ENCODE data around the gene MYCBPAP. TPM values are rescaled to one million over a fixed set of nuclear protein-coding genes. Genes with fewer than 3 reads are reported as not detected.

MYCBPAP gene
- total RNA-seq, 2 donors from 2014 or later, result 0.56 to 2.8 TPM

DNA sequence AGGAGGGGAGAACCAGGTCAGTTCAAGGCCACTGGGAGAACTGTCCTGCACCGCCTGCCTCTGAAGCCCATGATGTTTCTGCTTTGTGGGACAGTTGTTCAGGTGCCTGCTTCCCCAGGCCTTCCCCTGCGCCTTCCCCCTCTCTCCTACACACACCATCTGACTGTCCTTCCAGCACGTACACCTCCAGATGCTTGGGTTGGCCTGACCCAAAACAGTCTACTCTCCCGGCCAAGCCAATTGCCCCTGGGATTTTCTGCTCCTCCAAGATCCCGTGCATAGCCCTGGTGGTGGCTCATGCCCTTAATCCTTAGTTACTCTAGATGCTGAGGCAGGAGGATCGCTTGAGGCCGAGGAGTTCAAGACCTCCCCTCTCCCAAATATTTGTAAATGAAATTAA, 30.3 kb upstream of the MYCBPAP start:
- H3K4me1 ChIP-seq, result peaks cover 7% of the 10 kb centered on the region
- H3K27ac ChIP-seq, result peak overlapping the region; percentile 89
- H3K9me3 ChIP-seq, result no peaks in the 10 kb centered on the region
- H3K27me3 ChIP-seq, result no peaks in the 10 kb centered on the region
- TF ChIP-seq, protein P1, sequence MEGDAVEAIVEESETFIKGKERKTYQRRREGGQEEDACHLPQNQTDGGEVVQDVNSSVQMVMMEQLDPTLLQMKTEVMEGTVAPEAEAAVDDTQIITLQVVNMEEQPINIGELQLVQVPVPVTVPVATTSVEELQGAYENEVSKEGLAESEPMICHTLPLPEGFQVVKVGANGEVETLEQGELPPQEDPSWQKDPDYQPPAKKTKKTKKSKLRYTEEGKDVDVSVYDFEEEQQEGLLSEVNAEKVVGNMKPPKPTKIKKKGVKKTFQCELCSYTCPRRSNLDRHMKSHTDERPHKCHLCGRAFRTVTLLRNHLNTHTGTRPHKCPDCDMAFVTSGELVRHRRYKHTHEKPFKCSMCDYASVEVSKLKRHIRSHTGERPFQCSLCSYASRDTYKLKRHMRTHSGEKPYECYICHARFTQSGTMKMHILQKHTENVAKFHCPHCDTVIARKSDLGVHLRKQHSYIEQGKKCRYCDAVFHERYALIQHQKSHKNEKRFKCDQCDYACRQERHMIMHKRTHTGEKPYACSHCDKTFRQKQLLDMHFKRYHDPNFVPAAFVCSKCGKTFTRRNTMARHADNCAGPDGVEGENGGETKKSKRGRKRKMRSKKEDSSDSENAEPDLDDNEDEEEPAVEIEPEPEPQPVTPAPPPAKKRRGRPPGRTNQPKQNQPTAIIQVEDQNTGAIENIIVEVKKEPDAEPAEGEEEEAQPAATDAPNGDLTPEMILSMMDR (IDR thresholded peaks at IDR 0.05), result no peak
- no peak overlapping the region for H3K4me3 ChIP-seq
- H3K9ac ChIP-seq (ENCODE audit: low read depth in 2 of 2, low read length in 2 of 2), result peak overlapping the region; percentile 79 to 81
- no peak for DNase-seq
- H3K36me3 ChIP-seq, result no peaks in the 10 kb centered on the region
- intact Hi-C loops (cut with DNase I), result loop anchor here (2.0 kb wide), 1 partner anchor 115 kb away; no protein-coding TSS in a partner anchor

DNA sequence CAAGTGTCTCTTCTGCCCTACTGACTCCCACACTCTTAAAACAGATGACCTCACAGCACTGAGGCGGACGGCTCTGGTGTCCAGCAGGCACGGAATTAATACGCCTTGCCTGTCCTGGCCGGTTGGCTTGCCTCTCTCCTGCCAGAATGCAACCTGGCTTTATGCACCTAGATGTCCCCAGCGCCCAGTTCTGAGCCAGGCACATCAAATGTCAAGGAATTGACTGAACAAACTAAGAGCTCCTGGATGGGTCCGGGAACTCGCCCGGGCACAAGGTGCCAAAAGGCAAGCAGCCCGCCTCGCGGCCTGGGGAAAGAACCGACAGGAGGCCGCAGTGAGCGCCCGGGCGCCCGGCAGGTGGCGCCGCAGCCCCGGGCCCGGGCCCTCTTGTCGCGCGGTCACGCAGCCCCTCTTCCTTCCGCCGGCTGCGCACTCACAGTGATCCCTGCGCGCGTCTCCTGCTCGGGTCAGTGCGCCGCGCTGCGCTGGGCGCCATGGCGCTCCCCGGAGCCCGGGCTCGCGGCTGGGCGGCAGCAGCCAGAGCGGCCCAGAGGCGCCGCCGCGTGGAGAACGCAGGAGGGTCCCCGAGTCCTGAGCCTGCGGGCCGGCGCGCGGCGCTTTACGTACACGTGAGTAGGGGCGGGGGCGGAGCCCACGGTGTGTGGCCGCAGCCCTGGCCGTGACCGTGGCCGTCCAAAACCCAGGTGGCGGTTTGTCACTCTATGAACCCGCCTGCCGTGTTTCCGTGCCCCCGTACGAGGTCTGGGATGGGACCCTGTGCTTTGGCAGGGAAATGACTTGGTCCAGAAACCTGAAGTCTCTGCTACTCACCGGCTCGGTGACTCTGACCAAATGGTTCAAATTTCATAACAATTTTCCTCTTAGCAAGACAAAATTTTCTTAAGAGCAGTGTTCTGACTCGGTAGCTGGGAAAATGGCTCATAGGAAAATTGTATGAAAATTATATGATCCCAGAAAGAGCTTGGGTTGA, 29.6 kb upstream of the MYCBPAP start, which contains the start of gene RSAD1:
Gene RSAD1 (plus strand): TSS at position 470 of the 991 bp plus-strand sequence. CDS start 25 bp downstream, at position 495.
- DNase-seq, result peak; percentile 83
- Histone ChIP-seq H3K9me3 (no peaks in the 10 kb centered on the region), H3K9ac (ENCODE audit: low read depth in 2 of 2, low read length in 2 of 2) (peak within 1 kb of the TSS; percentile 81 to 83), H3K4me1 (peaks cover 7% of the 10 kb centered on the region), H3K27me3 (no peaks in the 10 kb centered on the region), H3K36me3 (no peaks in the 10 kb centered on the region), H3K27ac (peak within 1 kb of the TSS; percentile 89), H3K4me3 (peak within 1 kb of the TSS; percentile 82)
- TF ChIP-seq, protein P1 (IDR thresholded peaks at IDR 0.05), result peak; percentile 89
- intact Hi-C loops (cut with DNase I), result loop anchor here (2.0 kb wide), 1 partner anchor 116 kb away; no protein-coding TSS in a partner anchor

DNA sequence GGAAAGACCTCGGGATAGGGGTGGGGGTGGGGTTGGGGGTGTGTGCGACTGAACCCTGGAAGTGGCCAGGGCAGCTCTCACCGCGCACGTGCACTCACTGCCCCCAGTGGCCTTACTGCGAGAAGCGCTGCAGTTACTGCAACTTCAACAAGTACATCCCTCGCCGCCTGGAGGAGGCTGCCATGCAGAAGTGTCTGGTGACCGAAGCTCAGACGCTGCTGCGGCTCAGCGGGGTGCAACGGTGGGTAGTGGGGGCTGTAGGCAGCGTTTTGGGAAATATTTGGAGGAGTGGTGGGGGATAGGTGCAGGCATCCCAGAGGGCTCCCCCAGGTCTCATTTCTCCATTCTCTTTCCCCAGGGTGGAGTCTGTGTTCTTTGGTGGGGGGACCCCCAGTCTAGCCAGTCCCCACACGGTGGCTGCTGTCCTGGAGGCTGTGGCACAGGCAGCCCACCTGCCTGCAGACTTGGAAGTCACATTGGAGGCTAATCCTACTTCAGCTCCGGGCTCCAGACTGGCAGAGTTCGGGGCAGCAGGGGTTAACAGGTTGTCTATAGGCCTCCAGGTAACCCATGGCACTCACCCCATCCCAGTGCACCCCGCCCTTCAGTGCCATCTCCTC, 28.6 kb upstream of the MYCBPAP start:
- Histone ChIP-seq H3K27ac (peak overlapping the region; percentile 89), H3K9ac (ENCODE audit: low read depth in 2 of 2, low read length in 2 of 2) (peak overlapping the region; percentile 55 to 83), H3K4me3 (peak overlapping the region; percentile 82), H3K9me3 (no peaks in the 10 kb centered on the region), H3K4me1 (peaks cover 7% of the 10 kb centered on the region), H3K36me3 (no peaks in the 10 kb centered on the region), H3K27me3 (no peaks in the 10 kb centered on the region)
- TF ChIP-seq, protein P1 (IDR thresholded peaks at IDR 0.05), result peak; percentile 39
- DNase-seq, result peak; percentile 88
- intact Hi-C loops (cut with DNase I), result loop anchor here (2.0 to 10.0 kb wide), 3 partner anchors 58 to 145 kb away; no protein-coding TSS in a partner anchor

DNA sequence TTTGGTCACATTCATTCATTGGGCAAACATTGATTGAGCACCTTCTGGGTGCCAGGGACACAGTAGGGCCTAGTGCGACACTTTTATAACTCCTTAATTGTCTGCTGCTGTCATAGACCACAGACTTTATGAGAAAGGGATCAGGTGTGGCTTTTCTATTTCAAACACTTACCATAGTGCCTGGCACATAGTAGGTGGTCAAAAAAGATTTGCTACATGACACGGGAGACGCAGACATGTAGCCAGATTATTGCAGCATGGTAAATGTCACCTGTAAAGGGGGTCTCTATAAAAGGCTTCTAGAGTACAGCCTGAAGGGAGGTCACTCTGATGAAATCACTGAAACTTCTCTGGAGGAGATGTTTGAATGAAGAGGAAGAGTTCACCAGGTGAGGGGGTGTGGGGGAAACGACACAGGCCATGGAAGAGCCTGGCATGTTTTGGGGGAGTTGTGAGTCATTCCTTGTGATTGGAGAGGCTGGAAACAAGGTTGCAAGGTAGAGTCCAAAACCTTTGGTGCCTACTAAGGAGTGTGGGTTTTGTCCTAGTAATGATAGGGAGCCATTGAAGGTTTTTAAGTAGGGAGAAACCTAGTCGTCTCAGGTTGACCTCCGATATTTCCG, 28.0 kb upstream of the MYCBPAP start:
- H3K27me3 ChIP-seq, result no peaks in the 10 kb centered on the region
- H3K4me1 ChIP-seq, result peaks cover 7% of the 10 kb centered on the region
- no peak overlapping the region for H3K27ac ChIP-seq
- no peaks in the 10 kb centered on the region for H3K9me3 ChIP-seq
- TF ChIP-seq, protein P1 (IDR thresholded peaks at IDR 0.05), result no peak
- intact Hi-C loops (cut with DNase I), result loop anchor here (5.0 to 10.0 kb wide), 2 partner anchors 57 to 145 kb away; no protein-coding TSS in a partner anchor
- no peak for DNase-seq
- H3K36me3 ChIP-seq, result no peaks in the 10 kb centered on the region
- H3K9ac ChIP-seq (ENCODE audit: low read depth in 2 of 2, low read length in 2 of 2), result peak overlapping the region in 1 of 2 donors; percentile 55
- no peak overlapping the region for H3K4me3 ChIP-seq
